ENCODE results near the gene XRCC2. TPM values are rescaled to one million over a fixed set of nuclear protein-coding genes. Genes with fewer than 3 reads are reported as not detected.

Gene XRCC2
- total and polyA plus RNA-seq, 2 of the 4 experiments (the other 2 are of a cell fraction) = 2.2 to 3.6 TPM

GRCh38 chr7:152640829-152641228 lies 35.1 kb downstream of the XRCC2 start:
- H3K23ac ChIP-seq (ENCODE audit: low read depth, low read length) = no peak overlapping the region
- no peak overlapping the region for H3K14ac ChIP-seq (replicated peaks; ENCODE audit: low read depth, low read length)
- no peaks in the 10 kb centered on the region for H3K36me3 ChIP-seq (ENCODE audit: control insufficient read depth, insufficient read depth, low read length)
- no peak overlapping the region for H3K56ac ChIP-seq (ENCODE audit: extremely low read depth, insufficient read depth, low read length)
- no peaks in the 10 kb centered on the region for H4K20me1 ChIP-seq (ENCODE audit: insufficient read depth, low read length)
- H3K4me1 ChIP-seq (ENCODE audit: control insufficient read depth, insufficient read depth, low read length) = no peaks in the 10 kb centered on the region
- H2BK15ac ChIP-seq (ENCODE audit: low read depth, low read length) = no peak overlapping the region
- H3K9ac ChIP-seq (ENCODE audit: low read depth, low read length) = no peak overlapping the region
- H3K9me3 ChIP-seq (ENCODE audit: control insufficient read depth, insufficient read depth, low read length) = no peaks in the 10 kb centered on the region
- H3K27ac ChIP-seq (ENCODE audit: insufficient read depth, low read length) = no peak overlapping the region
- intact Hi-C loops (cut with micrococcal nuclease) = no loop called here
- ChIA-PET CTCF (no interaction called here), POLR2A (ENCODE audit: unreplicated experiment) (no interaction called here)
- H3K4ac ChIP-seq (ENCODE audit: low read depth, low read length) = no peak overlapping the region
- no peak overlapping the region for H2AK9ac ChIP-seq (replicated peaks; ENCODE audit: low read depth, low read length, poor library complexity)
- no peaks in the 10 kb centered on the region for H3K27me3 ChIP-seq (ENCODE audit: control insufficient read depth, insufficient read depth, low read length)
- TF ChIP-seq POLR2A (IDR thresholded peaks at IDR 0.05; ENCODE audit: low read depth, low read length) (no peak), SMC3 (IDR thresholded peaks at IDR 0.05; ENCODE audit: low read depth, low read length) (no peak), MAFK (IDR thresholded peaks at IDR 0.05; ENCODE audit: low read depth, low read length) (no peak), CEBPB (IDR thresholded peaks at IDR 0.05; ENCODE audit: low read depth, low read length) (no peak), RFX5 (IDR thresholded peaks at IDR 0.05; ENCODE audit: low read depth, low read length) (no peak), MAZ (IDR thresholded peaks at IDR 0.05; ENCODE audit: borderline replicate concordance, low read depth, low read length) (no peak), RCOR1 (IDR thresholded peaks at IDR 0.05; ENCODE audit: insufficient replicate concordance, low read length) (no peak), RAD21 (IDR thresholded peaks at IDR 0.05; ENCODE audit: low read length) (no peak), ELK1 (IDR thresholded peaks at IDR 0.05; ENCODE audit: borderline replicate concordance, low read depth, low read length) (no peak), BHLHE40 (IDR thresholded peaks at IDR 0.05; ENCODE audit: low read depth, low read length) (no peak), FOS (IDR thresholded peaks at IDR 0.05; ENCODE audit: low read depth, low read length) (no peak), CTCF (conservative IDR thresholded peaks at IDR 0.05; ENCODE audit: low read depth, low read length) (no peak), CHD1 (IDR thresholded peaks at IDR 0.05; ENCODE audit: low read depth, low read length) (no peak), MXI1 (IDR thresholded peaks at IDR 0.05; ENCODE audit: borderline replicate concordance, low read depth, low read length) (no peak), USF2 (IDR thresholded peaks at IDR 0.05; ENCODE audit: low read depth, low read length) (no peak), NFE2L2 (IDR thresholded peaks at IDR 0.05; ENCODE audit: low read depth, low read length) (no peak)
- H3K79me1 ChIP-seq (ENCODE audit: low read depth in 1 of 2, low read length in 2 of 2) = no peaks in the 10 kb centered on the region
- no peak overlapping the region for H3K18ac ChIP-seq (ENCODE audit: low read depth, low read length)
- dilution Hi-C loops (cut with HindIII; ENCODE audit: low sequenced_read_pairs, unreplicated experiment) = no loop called here
- no peak overlapping the region for H2AFZ ChIP-seq (replicated peaks; ENCODE audit: low read length, poor library complexity)
- H2BK20ac ChIP-seq (ENCODE audit: low read depth, low read length) = no peak overlapping the region
- no peak overlapping the region for H3K4me3 ChIP-seq (ENCODE audit: insufficient read depth, low read depth, low read length)
- H2BK120ac ChIP-seq (ENCODE audit: low read depth, low read length) = no peak overlapping the region
- no peak overlapping the region for H2BK5ac ChIP-seq (ENCODE audit: low read depth, low read length, poor library complexity, severe bottlenecking)
- no TSS peak for BruUV-seq (replicated peaks)
- no peaks in the 10 kb centered on the region for H3K9me1 ChIP-seq (ENCODE audit: insufficient read depth, low read length)
- no peak overlapping the region for H4K91ac ChIP-seq (ENCODE audit: insufficient read depth, low read depth, low read length)
- DNase-seq (no peak), ATAC-seq (ENCODE audit: low read depth) (no peak)
- H4K5ac ChIP-seq (ENCODE audit: low read depth, low read length) = no peak overlapping the region
- no peak overlapping the region for H3K4me2 ChIP-seq (ENCODE audit: low read depth, low read length)
- no peak overlapping the region for H2AK5ac ChIP-seq (ENCODE audit: low read depth, low read length)
- no peak overlapping the region for H4K8ac ChIP-seq (ENCODE audit: low read depth in 2 of 2, low read length in 2 of 2)
- no CpG with 5 or more reads among the region's 6 CpGs for WGBS, 2 experiments (ENCODE audit: extremely low coverage in 2 of 2, insufficient read length in 1 of 2)
- in situ Hi-C loops (cut with MboI; ENCODE audit: low sequenced_read_pairs) = no loop called here

Data from IMR-90 (cell line).